Left ventricle myocardium superior (tissue), 1 donor: ENCODE data around the gene KATNBL1. TPM values are rescaled to one million over a fixed set of nuclear protein-coding genes. Genes with fewer than 3 reads are reported as not detected.

Experiments used
- total RNA-seq: library from RNA; stranded (reverse); fragmentation: NEBNext Ultra II Directional; extraction: Animal tissue kit (Norgen Biotek cat#: 25700); gene quantifications from one replicate; pipeline ENCODE4 v1.2.1, GENCODE V29; 2021
- donor health status: DM: no; HTN: yes; CAD: no; lungs with severe emphysema.

Gene KATNBL1
- total RNA-seq, 1 donor from 2014 or later, result 15.3 TPM

Other genes starting within 250 kb of the KATNBL1 start
- gene CHRM5, start 241.6 kb downstream of the KATNBL1 start, total RNA-seq, result not detected
- gene AVEN, start 170.9 kb downstream of the KATNBL1 start, total RNA-seq, result 25.8 TPM
- 58.7 TPM for gene EMC7, start 108.2 kb downstream of the KATNBL1 start, total RNA-seq
- gene PGBD4, start 108.0 kb downstream of the KATNBL1 start, total RNA-seq, result 1.7 TPM
- gene EMC4, start 14.9 kb upstream of the KATNBL1 start, total RNA-seq, result 82.6 TPM
- gene SLC12A6, start 127.7 kb upstream of the KATNBL1 start, total RNA-seq, result 31.0 TPM
- 146 TPM for gene NOP10, start 133.0 kb upstream of the KATNBL1 start, total RNA-seq
- not detected for gene NUTM1, start 133.2 kb upstream of the KATNBL1 start, total RNA-seq
- gene LPCAT4, start 157.1 kb upstream of the KATNBL1 start, total RNA-seq, result 103 TPM
- gene GOLGA8A, start 227.7 kb upstream of the KATNBL1 start, total RNA-seq, result 17.7 TPM